Trophoblast cell (in vitro differentiated cells and primary cell): ENCODE measurements around the gene SIPA1L3.
"Not testable (repeated sequence)": the region's sequence is repeated elsewhere in the genome, so short reads cannot be mapped to it uniquely, and the experiment has no call there.

Experiments
- DNase-seq, 2 donors: peaks; one replicate each; pipeline ENCODE4 v3.0.0-alpha.2; 2016
- H2AFZ ChIP-seq: 2 replicates; pipeline ENCODE4 v1.6.1; 2013; ENCODE audit warnings: low read length, moderate library complexity, mild to moderate bottlenecking; ENCODE audit not compliant: insufficient read depth, poor library complexity
- H2AK5ac ChIP-seq: 2 replicates; pipeline ENCODE4 v1.6.1; 2013; ENCODE audit warnings: mild to moderate bottlenecking, low read length
- H2BK120ac ChIP-seq: 2 replicates; pipeline ENCODE4 v1.6.1; 2013; ENCODE audit warnings: low read length, mild to moderate bottlenecking, moderate library complexity; ENCODE audit not compliant: insufficient read depth, poor library complexity
- H2BK12ac ChIP-seq: 2 replicates; pipeline ENCODE4 v1.6.1; 2013; ENCODE audit warnings: mild to moderate bottlenecking, low read length, moderate library complexity
- H2BK5ac ChIP-seq: 2 replicates; pipeline ENCODE4 v1.6.1; 2013; ENCODE audit warnings: low read length, low read depth, moderate library complexity, mild to moderate bottlenecking; ENCODE audit not compliant: poor library complexity
- H3K14ac ChIP-seq: 2 replicates; pipeline ENCODE4 v1.6.1; 2013; ENCODE audit warnings: mild to moderate bottlenecking, low read length
- H3K18ac ChIP-seq: 2 replicates; pipeline ENCODE4 v1.6.1; 2013; ENCODE audit warnings: mild to moderate bottlenecking, low read length
- H3K23ac ChIP-seq: 2 replicates; pipeline ENCODE4 v1.6.1; 2013; ENCODE audit warnings: low read length
- H3K27ac ChIP-seq: 2 replicates; pipeline ENCODE4 v1.5.1; 2013; ENCODE audit warnings: low read depth, mild to moderate bottlenecking, inconsistent platforms, low read length, moderate library complexity
- H3K27me3 ChIP-seq: 2 replicates; pipeline ENCODE4 v1.6.1; 2013; ENCODE audit warnings: inconsistent platforms, mild to moderate bottlenecking, low read length, moderate library complexity; ENCODE audit not compliant: insufficient read depth
- H3K36me3 ChIP-seq, 2 experiments: 1 replicate in 1 of 2; 2 replicates in 1 of 2; pipeline ENCODE4 v1.6.1; 2013; ENCODE audit warnings: low read length in 2 of 2, mild to moderate bottlenecking in 2 of 2, moderate library complexity in 1 of 2; ENCODE audit not compliant: insufficient read depth in 2 of 2, control insufficient read depth in 1 of 2
- H3K4ac ChIP-seq: 2 replicates; pipeline ENCODE4 v1.6.1; 2013; ENCODE audit warnings: low read depth, mild to moderate bottlenecking, low read length, moderate library complexity
- H3K4me1 ChIP-seq, 2 experiments: 1 replicate in 1 of 2; 2 replicates in 1 of 2; pipeline ENCODE4 v1.6.1; 2013; ENCODE audit warnings: low read length in 2 of 2, mild to moderate bottlenecking in 2 of 2, moderate library complexity in 1 of 2; ENCODE audit not compliant: insufficient read depth in 2 of 2, control insufficient read depth in 1 of 2
- H3K4me2 ChIP-seq: 2 replicates; pipeline ENCODE4 v1.6.1; 2013; ENCODE audit warnings: inconsistent platforms, mild to moderate bottlenecking, low read length, moderate library complexity
- H3K4me3 ChIP-seq: 2 replicates; pipeline ENCODE4 v1.5.1; 2013; ENCODE audit warnings: mild to moderate bottlenecking, low read depth, low read length, inconsistent platforms
- H3K79me1 ChIP-seq: one replicate; pipeline ENCODE4 v1.6.1; 2013; ENCODE audit warnings: low read length
- H3K79me2 ChIP-seq: 2 replicates; pipeline ENCODE4 v1.6.1; 2013; ENCODE audit warnings: low read length, mild to moderate bottlenecking; ENCODE audit not compliant: control insufficient read depth, insufficient read depth, poor library complexity
- H3K9ac ChIP-seq: 2 replicates; pipeline ENCODE4 v1.6.1; 2013; ENCODE audit warnings: mild to moderate bottlenecking, low read length
- H3K9me3 ChIP-seq: 2 replicates; pipeline ENCODE4 v1.6.1; 2013; ENCODE audit warnings: low read depth, mild to moderate bottlenecking, control low read depth, inconsistent platforms, low read length; ENCODE audit not compliant: insufficient read depth
- H4K12ac ChIP-seq: 2 replicates; pipeline ENCODE4 v1.6.1; 2013; ENCODE audit warnings: low read depth, mild to moderate bottlenecking, low read length, moderate library complexity
- H4K8ac ChIP-seq: 2 replicates; pipeline ENCODE4 v1.6.1; 2013; ENCODE audit warnings: low read depth, mild to moderate bottlenecking, low read length, moderate library complexity
- H4K91ac ChIP-seq: one replicate; pipeline ENCODE4 v1.6.1; 2013; ENCODE audit warnings: low read depth, mild to moderate bottlenecking, low read length, moderate library complexity
- WGBS: extraction: QIAGEN DNeasy Blood & Tissue Kit; methylation state at CpG from one replicate; pipeline ENCODE4 v1.1.7; 2013; ENCODE audit warnings: missing lambda C conversion rate; ENCODE audit not compliant: insufficient read length, insufficient coverage; ENCODE audit errors: extremely low coverage; 5-methylcytosine and 5-hydroxymethylcytosine counted together

Gene SIPA1L3

GRCh38 chr19:38070573-38070972 lies 163.6 kb downstream of the SIPA1L3 start:
- Histone ChIP-seq H3K4me3 (no peak overlapping the region), H3K79me2 (no peaks in the 10 kb centered on the region), H3K9me3 (no peaks in the 10 kb centered on the region), H3K27ac (no peak overlapping the region), H3K23ac (no peak overlapping the region), H3K36me3 (no peaks in the 10 kb centered on the region), H3K18ac (no peak overlapping the region), H3K4me1 (peaks cover 3 to 4% of the 10 kb centered on the region in 2 experiments), H3K14ac (peak overlapping the region; percentile 57), H3K9ac (no peak overlapping the region), H4K91ac (peak overlapping the region; percentile 85), H2AFZ (no peak overlapping the region), H3K27me3 (no peaks in the 10 kb centered on the region), H4K8ac (peak overlapping the region; percentile 10), H2BK5ac (no peak overlapping the region), H4K12ac (no peak overlapping the region), H2BK120ac (peak overlapping the region; percentile 73), H3K4me2 (no peak overlapping the region), H3K79me1 (peaks cover 3% of the 10 kb centered on the region), H2BK12ac (peak overlapping the region; percentile 29), H2AK5ac (no peak overlapping the region), H3K4ac (no peak overlapping the region)
- WGBS = no CpG with 5 or more reads among the region's 3 CpGs
- peak; percentile 38 to 67 for DNase-seq

GRCh38 chr19:38071054-38071453 lies 164.0 kb downstream of the SIPA1L3 start:
- WGBS = no CpG with 5 or more reads among the region's 6 CpGs
- H2AFZ ChIP-seq, H3K79me1 ChIP-seq, H3K36me3 ChIP-seq, H3K18ac ChIP-seq, H3K27ac ChIP-seq, H3K4me3 ChIP-seq, H3K27me3 ChIP-seq, H3K4ac ChIP-seq, H4K12ac ChIP-seq, H3K79me2 ChIP-seq, H3K4me2 ChIP-seq, H3K23ac ChIP-seq, H3K9ac ChIP-seq, H3K4me1 ChIP-seq, H3K9me3 ChIP-seq: not testable (repeated sequence)
- Histone ChIP-seq H4K91ac (peak overlapping the region; percentile 85), H3K14ac (peak overlapping the region; percentile 57), H2BK5ac (peak overlapping the region; percentile 45), H4K8ac (peak overlapping the region; percentile 10), H2BK12ac (peak overlapping the region; percentile 29), H2AK5ac (peak overlapping the region; percentile 59), H2BK120ac (peak overlapping the region; percentile 73)
- peak in 1 of 2 donors; percentile 50 for DNase-seq

DNA sequence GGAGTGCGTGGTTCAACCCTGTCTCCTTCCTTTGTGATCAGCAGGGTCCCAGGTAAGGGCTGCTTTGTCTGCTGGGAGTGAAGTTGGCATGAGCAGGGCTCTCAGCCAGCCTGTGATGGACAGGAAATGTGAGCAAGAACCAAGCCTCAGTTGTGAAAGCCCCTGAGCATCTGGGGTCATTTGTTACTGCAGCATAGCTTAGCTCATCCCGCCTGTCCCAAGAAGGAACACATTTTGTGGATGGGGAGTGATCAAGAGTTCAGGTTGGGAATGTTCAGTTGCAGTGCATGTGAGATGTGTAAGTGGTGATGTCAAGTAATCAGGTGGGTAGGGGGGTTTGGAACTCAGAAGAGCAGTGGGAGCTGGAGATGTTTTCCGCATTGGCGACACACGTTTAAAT lies 164.6 kb downstream of the SIPA1L3 start:
- no peak for DNase-seq
- Histone ChIP-seq H3K4ac (no peak overlapping the region), H3K18ac (no peak overlapping the region), H4K91ac (no peak overlapping the region), H3K23ac (no peak overlapping the region), H3K27ac (no peak overlapping the region), H3K9me3 (no peaks in the 10 kb centered on the region), H2AK5ac (no peak overlapping the region), H4K12ac (no peak overlapping the region), H2BK120ac (no peak overlapping the region), H4K8ac (no peak overlapping the region), H3K36me3 (no peaks in the 10 kb centered on the region), H3K4me1 (peaks cover 3 to 4% of the 10 kb centered on the region in 2 experiments), H2BK12ac (no peak overlapping the region), H3K14ac (no peak overlapping the region), H2BK5ac (no peak overlapping the region), H2AFZ (no peak overlapping the region), H3K4me2 (no peak overlapping the region), H3K4me3 (no peak overlapping the region), H3K79me1 (peaks cover 3% of the 10 kb centered on the region), H3K79me2 (no peaks in the 10 kb centered on the region), H3K27me3 (no peaks in the 10 kb centered on the region), H3K9ac (no peak overlapping the region)
- no CpG with 5 or more reads among the region's 5 CpGs for WGBS

GRCh38 chr19:38072776-38073750 lies 166.1 kb downstream of the SIPA1L3 start:
- H3K79me2 ChIP-seq = no peaks in the 10 kb centered on the region
- no peak overlapping the region for H2BK120ac ChIP-seq
- peak; percentile 84 to 90 for DNase-seq
- no peaks in the 10 kb centered on the region for H3K36me3 ChIP-seq
- no peak overlapping the region for H3K14ac ChIP-seq
- no peaks in the 10 kb centered on the region for H3K9me3 ChIP-seq
- H3K4ac ChIP-seq = no peak overlapping the region
- WGBS = no CpG with 5 or more reads among the region's 18 CpGs
- H3K27ac ChIP-seq = no peak overlapping the region
- H3K23ac ChIP-seq = no peak overlapping the region
- H4K12ac ChIP-seq = no peak overlapping the region
- H3K4me1 ChIP-seq = peaks cover 3 to 4% of the 10 kb centered on the region in 2 experiments
- no peaks in the 10 kb centered on the region for H3K27me3 ChIP-seq
- H3K4me3 ChIP-seq = no peak overlapping the region
- H2BK12ac ChIP-seq = no peak overlapping the region
- H3K9ac ChIP-seq = no peak overlapping the region
- H3K4me2 ChIP-seq = no peak overlapping the region
- no peak overlapping the region for H3K18ac ChIP-seq
- no peak overlapping the region for H2BK5ac ChIP-seq
- no peak overlapping the region for H4K8ac ChIP-seq
- no peak overlapping the region for H2AFZ ChIP-seq
- H3K79me1 ChIP-seq = peaks cover 3% of the 10 kb centered on the region
- H2AK5ac ChIP-seq = no peak overlapping the region
- H4K91ac ChIP-seq = no peak overlapping the region
